DLD1 (cell line): ENCODE measurements around the gene CHST3.

Experiments
- in situ Hi-C: cut with HindIII; loops from 2 replicates; pipeline ENCODE4 v1.10.0; 2017; ENCODE audit warnings: low sequenced_read_pairs

Gene CHST3

GRCh38 chr10:72049969-72050781 is 86.0 kb downstream of the CHST3 start:
- in situ Hi-C loops, result no loop called here

DNA sequence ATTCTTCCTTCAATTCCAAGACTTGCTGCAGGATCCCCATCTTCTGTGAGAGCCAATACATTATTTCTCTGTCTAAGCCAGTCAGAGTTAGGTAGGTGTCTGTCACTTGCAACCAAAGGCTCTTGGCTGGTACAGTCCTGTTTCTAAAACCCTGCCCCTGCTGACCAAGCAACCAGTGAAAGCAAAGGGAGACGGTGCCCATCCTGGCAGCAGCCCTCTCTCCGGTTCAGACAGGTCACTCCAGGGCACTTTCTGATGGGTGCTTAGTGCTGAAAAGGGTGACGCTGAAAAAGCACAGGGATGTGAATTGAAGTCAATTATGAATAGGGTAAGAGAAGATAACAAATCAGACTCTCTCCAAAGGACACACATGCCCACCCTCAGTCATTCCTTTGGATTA is 86.7 kb downstream of the CHST3 start:
- in situ Hi-C loops, result no loop called here

DNA sequence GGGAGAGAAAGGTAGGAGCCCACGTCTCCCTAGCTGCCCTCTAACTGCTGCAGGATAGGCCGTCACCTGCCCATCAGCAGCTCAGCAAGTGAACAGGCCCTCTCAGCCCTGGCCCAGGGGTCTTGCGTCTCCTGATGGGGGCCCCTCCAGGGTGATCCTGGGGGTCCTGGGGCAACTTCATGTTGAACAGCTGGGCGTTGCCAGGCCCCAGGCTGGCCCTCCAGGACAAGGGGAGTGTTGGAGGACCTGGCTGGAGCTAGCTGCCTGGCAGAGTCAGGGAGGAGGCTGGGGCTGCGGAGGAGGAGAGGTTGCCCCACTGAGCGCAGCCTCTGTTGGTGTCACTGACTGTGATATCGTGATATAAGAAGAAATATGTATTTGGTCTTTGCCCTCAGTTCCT is 89.5 kb downstream of the CHST3 start:
- in situ Hi-C loops, result no loop called here

DNA sequence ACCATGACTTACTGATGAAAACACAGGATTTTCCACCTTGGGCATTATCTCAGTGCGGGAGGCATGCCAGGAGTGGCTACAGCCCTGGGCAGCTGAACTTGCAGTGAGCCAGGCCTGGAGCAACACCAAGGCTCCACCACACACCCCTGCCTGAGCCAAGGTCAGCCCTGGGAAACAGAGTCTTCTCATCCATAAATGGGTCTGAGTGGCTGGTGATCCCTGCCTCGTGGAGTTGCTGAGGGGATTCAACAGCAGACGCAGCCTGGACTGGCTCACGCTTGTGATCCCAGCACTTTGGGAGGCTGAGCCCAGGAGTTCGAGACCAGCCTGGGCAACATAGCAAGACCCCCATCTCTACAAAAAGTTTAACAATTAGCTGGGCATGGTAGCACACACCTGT is 91.9 kb downstream of the CHST3 start:
- in situ Hi-C loops, result no loop called here

DNA sequence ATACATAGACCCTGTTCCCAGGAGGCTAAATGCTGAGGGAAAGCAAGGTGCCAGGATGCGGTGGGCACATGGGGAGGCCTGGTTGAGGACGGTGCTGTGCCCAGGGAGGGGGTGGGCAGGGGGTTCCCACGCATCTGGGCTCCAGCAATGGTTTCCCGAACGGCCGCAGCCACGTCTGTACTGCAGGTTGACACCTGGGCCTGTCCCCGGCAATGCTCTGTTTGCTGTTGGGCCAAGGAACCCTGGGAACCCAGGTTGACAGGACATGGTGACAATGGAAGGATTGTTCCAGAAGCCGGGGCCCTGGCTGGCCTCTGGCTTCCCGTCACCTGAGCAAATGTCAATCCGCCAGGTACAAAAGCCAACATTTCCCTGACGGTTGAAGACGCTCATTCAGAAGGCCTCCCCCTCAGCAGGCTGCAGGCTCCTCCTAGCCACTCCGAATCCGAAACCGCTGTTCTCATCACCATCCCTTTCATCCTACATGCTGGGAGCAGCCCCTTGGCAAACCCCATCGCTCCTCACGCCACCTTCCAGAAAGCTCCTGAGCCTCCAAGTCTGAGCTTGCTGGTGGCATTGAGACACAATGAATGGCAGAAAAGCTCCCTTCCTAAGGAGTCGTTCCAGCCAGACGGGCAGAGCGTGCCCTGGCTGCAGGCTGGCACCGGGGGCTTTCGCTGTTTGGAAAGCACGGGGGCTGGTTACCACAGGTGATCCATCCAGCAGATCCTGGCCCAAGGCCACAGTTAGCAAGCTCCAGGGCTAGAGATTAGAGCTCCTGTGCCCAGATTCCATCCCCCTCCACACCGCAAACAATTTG is 92.9 kb downstream of the CHST3 start:
- in situ Hi-C loops, result no loop called here

DNA sequence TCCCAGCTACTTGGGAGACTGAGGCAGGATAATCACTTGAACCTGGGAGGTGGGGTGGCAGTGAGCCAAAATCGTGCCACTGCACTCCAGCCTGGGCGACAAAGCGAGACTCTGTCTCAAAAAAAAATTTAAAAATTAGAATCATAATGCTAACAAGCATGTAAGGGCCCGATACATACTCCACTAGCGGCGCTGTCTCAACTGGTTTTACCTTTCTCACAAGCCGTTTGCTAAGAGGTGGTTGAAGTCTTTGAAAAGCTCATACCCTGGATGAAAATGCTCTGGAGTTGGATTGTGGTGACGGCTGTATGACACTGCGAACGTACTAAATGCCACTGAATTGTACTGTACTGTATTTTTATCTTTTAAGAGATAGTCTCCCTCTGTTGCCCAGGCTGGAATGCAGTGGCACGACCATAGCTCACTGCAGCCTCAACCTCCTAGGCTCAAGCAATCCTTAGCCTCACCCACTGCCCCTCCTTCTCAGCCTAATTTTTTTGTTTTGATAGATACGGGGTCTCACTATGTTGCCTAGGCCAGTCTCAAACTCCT is 94.2 kb downstream of the CHST3 start:
- in situ Hi-C loops, result no loop called here

DNA sequence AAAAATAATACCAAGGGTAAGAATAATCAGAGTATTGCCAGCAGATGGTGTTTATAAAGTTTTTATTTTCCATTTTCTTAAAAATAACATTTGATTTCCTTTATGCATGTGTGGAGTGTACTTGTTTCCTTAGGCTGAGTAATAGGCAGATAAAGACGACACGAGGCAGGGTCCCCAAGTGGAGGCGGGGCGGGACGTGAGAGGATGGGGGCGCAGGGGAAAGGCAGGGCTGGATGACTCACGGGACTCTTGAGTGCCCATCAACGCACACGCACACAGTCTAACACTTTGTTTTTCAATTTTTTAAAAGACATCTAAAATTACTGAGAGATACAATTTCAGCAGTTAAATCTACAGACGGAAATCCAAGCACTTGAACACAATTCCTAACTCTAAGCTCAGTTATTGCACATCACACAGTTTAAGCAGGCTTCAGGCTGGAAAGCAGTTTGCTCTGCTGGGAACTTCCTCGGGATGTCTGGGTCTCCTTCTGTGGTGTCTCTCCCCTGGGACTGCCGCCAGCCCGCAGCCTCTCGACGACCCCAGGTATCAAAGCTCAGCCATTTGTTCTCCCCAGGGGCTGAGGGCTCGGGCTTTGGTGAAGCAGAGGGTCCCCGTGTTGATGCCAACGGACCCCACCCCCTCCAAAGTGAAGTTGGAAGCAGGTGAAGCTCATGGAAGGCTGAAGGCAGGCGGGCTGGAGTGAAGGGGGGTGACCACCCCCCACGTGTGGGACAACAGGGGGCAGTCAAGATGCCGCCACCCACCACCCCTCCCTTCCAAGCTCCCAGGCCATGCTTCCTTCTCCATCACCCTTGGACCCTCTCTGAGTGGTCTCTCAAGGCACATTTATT is 95.0 kb downstream of the CHST3 start:
- in situ Hi-C loops, result no loop called here

GRCh38 chr10:72059843-72060822 is 95.9 kb downstream of the CHST3 start:
- in situ Hi-C loops, result no loop called here

GRCh38 chr10:72061491-72061890 is 97.3 kb downstream of the CHST3 start:
- in situ Hi-C loops, result no loop called here

- in situ Hi-C loops, result no loop called here
These were observed 97.7 kb downstream of the CHST3 start for GRCh38 chr10:72061930-72062329.

GRCh38 chr10:72062382-72062781 is 98.2 kb downstream of the CHST3 start:
- in situ Hi-C loops, result no loop called here
